Measurements from ENCODE around the gene DPP9. TPM values are rescaled to one million over a fixed set of nuclear protein-coding genes. Genes with fewer than 3 reads are reported as not detected.
A peak's percentile ranks its signal among the peaks of the same experiment; 100 is the strongest.
"Not testable (repeated sequence)": the region's sequence is repeated elsewhere in the genome, so short reads cannot be mapped to it uniquely, and the experiment has no call there.

The DPP9 gene
- total RNA-seq, 2 experiments from 2014 or later = 91.7 TPM

GRCh38 chr19:4682417-4683200, 41.0 kb downstream of the DPP9 start:
- DNase-seq (no peak), ATAC-seq (ENCODE audit: low read depth) (no peak)
- Mint-ChIP-seq H3K4me3 (no peak overlapping the region), H3K27ac (peak overlapping the region; percentile 60), H3K36me3 (peaks cover 7% of the 10 kb centered on the region), H3K4me1 (no peaks in the 10 kb centered on the region), H3K9me3 (no peaks in the 10 kb centered on the region), H3K27me3 (no peaks in the 10 kb centered on the region)
- POLR2A ChIA-PET = no interaction called here

GRCh38 chr19:4680021-4680420, 43.6 kb downstream of the DPP9 start:
- H3K4me1 Mint-ChIP-seq; H3K9me3 Mint-ChIP-seq; ATAC-seq (ENCODE audit: low read depth); H3K36me3 Mint-ChIP-seq; DNase-seq; H3K27ac Mint-ChIP-seq; H3K27me3 Mint-ChIP-seq; H3K4me3 Mint-ChIP-seq: not testable (repeated sequence)
- POLR2A ChIA-PET = interaction anchor here (0.6 kb wide), 1 partner anchor 355 kb away, joined by 3 read pairs; no protein-coding TSS in a partner anchor

GRCh38 chr19:4678881-4679790, 44.5 kb downstream of the DPP9 start:
- no peak for DNase-seq
- Mint-ChIP-seq H3K4me3 (no peak overlapping the region), H3K9me3 (no peaks in the 10 kb centered on the region), H3K27me3 (no peaks in the 10 kb centered on the region), H3K27ac (no peak overlapping the region), H3K36me3 (peaks cover 5% of the 10 kb centered on the region), H3K4me1 (no peaks in the 10 kb centered on the region)
- POLR2A ChIA-PET = no interaction called here
- peak; percentile 20 for ATAC-seq (ENCODE audit: low read depth)

- Mint-ChIP-seq H3K27ac (peak overlapping the region; percentile 54), H3K9me3 (no peaks in the 10 kb centered on the region), H3K4me1 (no peaks in the 10 kb centered on the region), H3K27me3 (no peaks in the 10 kb centered on the region), H3K36me3 (peaks cover 5% of the 10 kb centered on the region), H3K4me3 (no peak overlapping the region)
- POLR2A ChIA-PET = no interaction called here
- no peak for DNase-seq
- ATAC-seq (ENCODE audit: low read depth) = no peak
Measured at GRCh38 chr19:4676955-4677731, 46.5 kb downstream of the DPP9 start.

- peaks cover 3% of the 10 kb centered on the region for H3K36me3 Mint-ChIP-seq
- H3K27me3 Mint-ChIP-seq = no peaks in the 10 kb centered on the region
- POLR2A ChIA-PET = no interaction called here
- no peaks in the 10 kb centered on the region for H3K9me3 Mint-ChIP-seq
- ATAC-seq (ENCODE audit: low read depth) (no peak), DNase-seq (no peak)
- H3K27ac Mint-ChIP-seq = no peak overlapping the region
- H3K4me1 Mint-ChIP-seq = no peaks in the 10 kb centered on the region
- H3K4me3 Mint-ChIP-seq = no peak overlapping the region
Measured at GRCh38 chr19:4675346-4675745, 48.3 kb downstream of the DPP9 start.

- Mint-ChIP-seq H3K4me1 (peaks cover 7% of the 10 kb centered on the region), H3K4me3 (no peak overlapping the region), H3K27me3 (no peaks in the 10 kb centered on the region), H3K36me3 (peaks cover under 1% of the 10 kb centered on the region), H3K9me3 (no peaks in the 10 kb centered on the region), H3K27ac (no peak overlapping the region)
- POLR2A ChIA-PET = interaction anchor here (0.7 kb wide), 1 partner anchor 651 kb away, joined by 3 read pairs; no protein-coding TSS in a partner anchor
- DNase-seq (no peak), ATAC-seq (ENCODE audit: low read depth) (no peak)
Measured at GRCh38 chr19:4673726-4674125, 49.9 kb downstream of the DPP9 start.

GRCh38 chr19:4673216-4673615, 50.4 kb downstream of the DPP9 start:
- peaks cover 3% of the 10 kb centered on the region for H3K36me3 Mint-ChIP-seq
- H3K4me3 Mint-ChIP-seq = no peak overlapping the region
- H3K27me3 Mint-ChIP-seq = no peaks in the 10 kb centered on the region
- no peaks in the 10 kb centered on the region for H3K9me3 Mint-ChIP-seq
- DNase-seq (no peak), ATAC-seq (ENCODE audit: low read depth) (no peak)
- peaks cover 10% of the 10 kb centered on the region for H3K4me1 Mint-ChIP-seq
- H3K27ac Mint-ChIP-seq = no peak overlapping the region
- POLR2A ChIA-PET = interaction anchor here (0.6 kb wide), 2 partner anchors 30 to 160 kb away, joined by 3 read pairs; no protein-coding TSS in a partner anchor

- Mint-ChIP-seq H3K4me1 (peaks cover 10% of the 10 kb centered on the region), H3K4me3 (no peak overlapping the region), H3K27ac (no peak overlapping the region), H3K36me3 (peaks cover 3% of the 10 kb centered on the region), H3K27me3 (no peaks in the 10 kb centered on the region), H3K9me3 (no peaks in the 10 kb centered on the region)
- POLR2A ChIA-PET = no interaction called here
- DNase-seq (no peak), ATAC-seq (ENCODE audit: low read depth) (no peak)
Measured at GRCh38 chr19:4671185-4671851, 52.3 kb downstream of the DPP9 start.

DNA sequence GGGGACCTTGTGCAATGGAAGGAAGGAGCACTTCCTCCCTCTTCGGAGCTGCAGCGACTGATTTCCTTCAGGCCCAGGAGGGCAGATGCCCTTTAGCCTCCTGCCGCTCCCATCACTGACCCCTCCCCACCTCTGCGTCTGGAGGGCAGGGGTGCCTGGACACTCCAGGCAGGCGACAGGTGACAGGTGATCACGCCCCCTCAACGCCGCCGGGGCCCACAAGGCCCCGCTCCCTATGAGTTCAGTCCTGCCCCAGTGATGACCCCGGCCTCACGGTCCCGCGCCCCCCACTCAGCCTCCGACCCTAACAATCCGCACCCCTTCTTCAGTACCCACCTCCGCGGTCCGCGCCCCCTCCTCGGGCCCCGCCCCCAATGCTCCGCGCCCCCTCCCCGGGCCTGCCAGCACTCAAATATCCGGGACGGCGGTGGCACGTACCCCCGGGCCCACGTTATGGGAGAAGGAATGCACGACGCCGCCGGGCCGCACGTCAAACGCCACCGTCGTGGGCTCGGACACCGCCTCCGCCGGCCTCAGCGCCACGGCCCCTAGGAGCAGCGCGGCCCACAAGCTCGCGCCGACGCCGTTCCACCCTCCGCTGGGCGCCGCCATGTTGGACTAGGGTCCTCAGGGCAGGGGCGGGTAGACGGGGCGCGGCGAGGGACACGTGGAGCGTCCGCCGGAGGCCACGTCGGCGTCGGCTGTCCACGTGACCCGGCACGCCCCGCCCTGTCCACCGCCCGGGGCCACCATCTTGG, 53.7 kb downstream of the DPP9 start, which contains the start of gene MYDGF:
Gene MYDGF (minus strand): TSS at position 620 of the 758 bp plus-strand sequence. CDS start 8 bp downstream, at position 612.
- DNase-seq (peak; percentile 95), ATAC-seq (ENCODE audit: low read depth) (peak; percentile 97)
- Mint-ChIP-seq H3K4me3 (peak within 1 kb of the TSS; percentile 88), H3K4me1 (peaks cover 10% of the 10 kb centered on the region), H3K9me3 (no peaks in the 10 kb centered on the region), H3K36me3 (peaks cover 3% of the 10 kb centered on the region), H3K27ac (peak within 1 kb of the TSS; percentile 77), H3K27me3 (no peaks in the 10 kb centered on the region)
- POLR2A ChIA-PET = no interaction called here

DNA sequence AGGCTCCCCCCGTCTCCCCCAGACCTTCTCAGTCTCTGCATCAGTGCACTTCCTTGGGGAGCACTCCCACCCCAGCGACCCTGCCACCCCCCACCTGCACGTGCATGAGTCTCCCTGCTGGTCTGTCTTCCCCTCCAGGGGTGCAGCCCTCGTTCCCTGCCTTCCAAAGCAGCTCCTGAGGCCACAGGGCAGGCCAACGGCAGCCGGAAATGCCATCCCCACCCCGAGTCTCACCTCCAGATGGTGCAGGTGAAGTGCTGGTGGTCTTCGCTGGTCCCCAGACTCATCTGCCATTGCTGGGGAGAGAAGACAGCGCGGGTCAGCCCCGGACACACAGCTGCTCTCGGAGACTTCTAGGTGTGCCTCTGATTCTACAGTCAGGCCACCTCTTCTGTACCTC, 59.0 kb downstream of the DPP9 start:
- peaks cover 7% of the 10 kb centered on the region for H3K36me3 Mint-ChIP-seq
- POLR2A ChIA-PET = no interaction called here
- H3K9me3 Mint-ChIP-seq = no peaks in the 10 kb centered on the region
- H3K27me3 Mint-ChIP-seq = no peaks in the 10 kb centered on the region
- DNase-seq (no peak), ATAC-seq (ENCODE audit: low read depth) (no peak)
- no peak overlapping the region for H3K4me3 Mint-ChIP-seq
- no peak overlapping the region for H3K27ac Mint-ChIP-seq
- H3K4me1 Mint-ChIP-seq = peaks cover 11% of the 10 kb centered on the region

GRCh38 chr19:4662812-4663211, 60.8 kb downstream of the DPP9 start:
- Mint-ChIP-seq H3K4me1 (peaks cover 4% of the 10 kb centered on the region), H3K27me3 (no peaks in the 10 kb centered on the region), H3K4me3 (no peak overlapping the region), H3K27ac (no peak overlapping the region), H3K9me3 (no peaks in the 10 kb centered on the region), H3K36me3 (peaks cover 5% of the 10 kb centered on the region)
- DNase-seq (no peak), ATAC-seq (ENCODE audit: low read depth) (no peak)
- POLR2A ChIA-PET = interaction anchor here (0.6 kb wide), 1 partner anchor 37 kb away, joined by 4 read pairs; no protein-coding TSS in a partner anchor
